ENCODE measurements around the gene GPR150. TPM values are rescaled to one million over a fixed set of nuclear protein-coding genes. Genes with fewer than 3 reads are reported as not detected.

Gene GPR150
- polyA plus RNA-seq, 1 donor (not counting 4 experiments of a cell fraction or from before 2014, with no cell fraction given), result 0.07 TPM

DNA sequence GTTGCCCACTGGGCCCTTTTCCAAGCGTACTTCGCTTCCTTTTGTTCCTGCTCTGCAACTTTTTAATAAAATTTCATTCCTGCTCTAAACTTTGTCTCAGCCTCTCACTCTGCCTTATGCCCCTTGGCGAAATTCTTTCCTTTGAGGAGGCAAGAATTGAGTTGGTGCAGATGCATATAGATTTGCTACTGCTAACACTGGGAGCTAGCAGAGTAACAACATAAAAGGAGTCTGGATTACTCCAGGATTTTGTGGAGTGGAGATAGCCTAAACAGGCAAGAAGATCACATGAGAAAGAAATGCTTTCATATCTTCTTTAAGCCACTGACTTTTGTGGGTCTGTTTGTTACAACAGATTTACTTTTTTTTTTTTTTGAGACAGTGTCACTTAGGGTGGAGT is 13.8 kb downstream of the GPR150 start:
- Histone ChIP-seq H3K79me2 (ENCODE audit: control insufficient read depth, insufficient read depth, low read length) (no peaks in the 10 kb centered on the region), H3K4me3 (ENCODE audit: control insufficient read depth in 2 of 3, extremely low read depth in 1 of 3, insufficient read depth in 2 of 3, low read depth in 1 of 3, low read length in 3 of 3) (no peak overlapping the region), H2AFZ (ENCODE audit: control insufficient read depth, low read length) (no peak overlapping the region), H3K27ac (ENCODE audit: control insufficient read depth, insufficient read depth, low read length) (no peak overlapping the region), H4K20me1 (ENCODE audit: control insufficient read depth, extremely low read depth, insufficient read depth, low read length) (no peaks in the 10 kb centered on the region), H3K4me2 (ENCODE audit: control insufficient read depth, extremely low read depth, insufficient read depth, low read depth, low read length) (no peak overlapping the region), H3K9me1 (ENCODE audit: control insufficient read depth, extremely low read depth, insufficient read depth, low read length) (no peaks in the 10 kb centered on the region), H3K9ac (ENCODE audit: control insufficient read depth, extremely low read depth, insufficient read depth, low read length) (no peak overlapping the region), H3K9me3 (ENCODE audit: control insufficient read depth, low read depth, low read length) (no peaks in the 10 kb centered on the region), H3K36me3 (ENCODE audit: control insufficient read depth in 2 of 2, extremely low read depth in 1 of 2, insufficient read depth in 2 of 2, low read length in 2 of 2) (no peaks in the 10 kb centered on the region), H3K4me1 (ENCODE audit: control insufficient read depth, extremely low read depth, insufficient read depth, low read length) (peaks cover 9% of the 10 kb centered on the region), H3K27me3 (ENCODE audit: control insufficient read depth, extremely low read depth, insufficient read depth, low read length) (no peaks in the 10 kb centered on the region)
- TF ChIP-seq, protein P1, sequence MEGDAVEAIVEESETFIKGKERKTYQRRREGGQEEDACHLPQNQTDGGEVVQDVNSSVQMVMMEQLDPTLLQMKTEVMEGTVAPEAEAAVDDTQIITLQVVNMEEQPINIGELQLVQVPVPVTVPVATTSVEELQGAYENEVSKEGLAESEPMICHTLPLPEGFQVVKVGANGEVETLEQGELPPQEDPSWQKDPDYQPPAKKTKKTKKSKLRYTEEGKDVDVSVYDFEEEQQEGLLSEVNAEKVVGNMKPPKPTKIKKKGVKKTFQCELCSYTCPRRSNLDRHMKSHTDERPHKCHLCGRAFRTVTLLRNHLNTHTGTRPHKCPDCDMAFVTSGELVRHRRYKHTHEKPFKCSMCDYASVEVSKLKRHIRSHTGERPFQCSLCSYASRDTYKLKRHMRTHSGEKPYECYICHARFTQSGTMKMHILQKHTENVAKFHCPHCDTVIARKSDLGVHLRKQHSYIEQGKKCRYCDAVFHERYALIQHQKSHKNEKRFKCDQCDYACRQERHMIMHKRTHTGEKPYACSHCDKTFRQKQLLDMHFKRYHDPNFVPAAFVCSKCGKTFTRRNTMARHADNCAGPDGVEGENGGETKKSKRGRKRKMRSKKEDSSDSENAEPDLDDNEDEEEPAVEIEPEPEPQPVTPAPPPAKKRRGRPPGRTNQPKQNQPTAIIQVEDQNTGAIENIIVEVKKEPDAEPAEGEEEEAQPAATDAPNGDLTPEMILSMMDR (optimal IDR thresholded peaks at IDR 0.05 in 1 of 3, IDR thresholded peaks at IDR 0.05 in 1 of 3, conservative IDR thresholded peaks at IDR 0.05 in 1 of 3; ENCODE audit: extremely low read depth in 1 of 3, insufficient read depth in 2 of 3, low read length in 3 of 3), result no peak
- no peak for TF ChIP-seq EZH2 (IDR thresholded peaks at IDR 0.05; ENCODE audit: low read length)
- DNase-seq (ENCODE audit: low read depth, low spot score), result no peak
- dilution Hi-C loops (cut with MboI; ENCODE audit: extremely low pct_ligation_motif_present, low sequenced_read_pairs), result no loop called here
- FAIRE-seq, result no peak

DNA sequence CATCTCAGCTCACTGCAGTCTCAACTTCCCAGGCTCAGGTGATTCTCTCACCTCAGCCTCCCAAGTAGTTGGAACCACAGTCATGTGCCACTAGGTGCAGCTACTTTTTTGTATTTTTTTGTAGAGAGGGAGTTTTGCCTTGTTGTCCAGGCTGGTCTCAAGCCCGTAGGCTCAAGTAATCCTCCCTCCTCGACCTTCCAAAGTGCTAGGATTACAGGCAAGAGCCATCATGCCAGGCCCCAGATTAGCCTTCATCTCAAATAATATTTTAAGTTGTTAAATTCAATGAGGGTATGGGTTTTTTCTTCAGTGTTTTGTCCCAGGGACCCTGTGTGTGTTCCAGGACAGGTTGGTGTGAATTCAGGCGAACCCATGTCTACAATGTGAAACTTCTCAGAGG is 14.2 kb downstream of the GPR150 start:
- Histone ChIP-seq H3K9ac (ENCODE audit: control insufficient read depth, extremely low read depth, insufficient read depth, low read length) (no peak overlapping the region), H2AFZ (ENCODE audit: control insufficient read depth, low read length) (no peak overlapping the region), H3K79me2 (ENCODE audit: control insufficient read depth, insufficient read depth, low read length) (no peaks in the 10 kb centered on the region), H3K4me1 (ENCODE audit: control insufficient read depth, extremely low read depth, insufficient read depth, low read length) (peaks cover 9% of the 10 kb centered on the region), H4K20me1 (ENCODE audit: control insufficient read depth, extremely low read depth, insufficient read depth, low read length) (no peaks in the 10 kb centered on the region), H3K36me3 (ENCODE audit: control insufficient read depth in 2 of 2, extremely low read depth in 1 of 2, insufficient read depth in 2 of 2, low read length in 2 of 2) (no peaks in the 10 kb centered on the region), H3K9me1 (ENCODE audit: control insufficient read depth, extremely low read depth, insufficient read depth, low read length) (no peaks in the 10 kb centered on the region), H3K9me3 (ENCODE audit: control insufficient read depth, low read depth, low read length) (no peaks in the 10 kb centered on the region), H3K4me2 (ENCODE audit: control insufficient read depth, extremely low read depth, insufficient read depth, low read depth, low read length) (no peak overlapping the region), H3K27ac (ENCODE audit: control insufficient read depth, insufficient read depth, low read length) (no peak overlapping the region), H3K4me3 (ENCODE audit: control insufficient read depth in 2 of 3, extremely low read depth in 1 of 3, insufficient read depth in 2 of 3, low read depth in 1 of 3, low read length in 3 of 3) (no peak overlapping the region), H3K27me3 (ENCODE audit: control insufficient read depth, extremely low read depth, insufficient read depth, low read length) (no peaks in the 10 kb centered on the region)
- TF ChIP-seq, protein P1 (optimal IDR thresholded peaks at IDR 0.05 in 1 of 3, IDR thresholded peaks at IDR 0.05 in 1 of 3, conservative IDR thresholded peaks at IDR 0.05 in 1 of 3; ENCODE audit: extremely low read depth in 1 of 3, insufficient read depth in 2 of 3, low read length in 3 of 3), result no peak
- TF ChIP-seq EZH2 (IDR thresholded peaks at IDR 0.05; ENCODE audit: low read length), result no peak
- no peak for DNase-seq (ENCODE audit: low read depth, low spot score)
- dilution Hi-C loops (cut with MboI; ENCODE audit: extremely low pct_ligation_motif_present, low sequenced_read_pairs), result no loop called here
- FAIRE-seq, result no peak

Data from keratinocyte (primary cell).